ENCODE data around the gene NAALADL2. TPM values are rescaled to one million over a fixed set of nuclear protein-coding genes. Genes with fewer than 3 reads are reported as not detected.

Gene NAALADL2
- total RNA-seq, 1 donor from 2014 or later: 10.4 TPM

DNA sequence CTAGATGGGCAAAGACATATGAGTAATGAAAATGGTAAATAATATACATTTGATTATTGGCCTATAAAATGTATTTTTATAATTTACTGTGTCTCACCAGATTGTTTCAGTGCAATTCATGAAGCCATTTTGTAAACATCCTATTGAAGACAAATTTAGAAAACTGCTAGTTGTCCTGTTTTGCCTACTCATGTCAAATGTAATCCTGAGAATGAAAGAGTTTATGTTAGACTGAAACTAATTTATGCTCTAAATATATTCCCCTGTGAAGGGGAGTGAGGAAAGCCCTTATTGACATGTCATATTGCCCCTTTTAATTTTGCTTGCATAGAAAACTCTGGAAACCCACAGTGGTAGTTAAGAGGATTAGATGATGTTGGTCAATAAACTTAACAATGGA, 610.0 kb downstream of the NAALADL2 start:
- no peaks in the 10 kb centered on the region for H3K4me1 Mint-ChIP-seq (ENCODE audit: low read depth)
- no peak for DNase-seq (ENCODE audit: low spot score, unreplicated experiment)
- no peaks in the 10 kb centered on the region for H3K36me3 Mint-ChIP-seq (ENCODE audit: insufficient read depth)
- H3K4me3 Mint-ChIP-seq (ENCODE audit: low read depth): no peak overlapping the region
- no peak overlapping the region for H3K27ac Mint-ChIP-seq
- no peaks in the 10 kb centered on the region for H3K9me3 Mint-ChIP-seq (ENCODE audit: low read depth)
- H3K27me3 Mint-ChIP-seq: no peaks in the 10 kb centered on the region
- TF ChIP-seq, protein P1, sequence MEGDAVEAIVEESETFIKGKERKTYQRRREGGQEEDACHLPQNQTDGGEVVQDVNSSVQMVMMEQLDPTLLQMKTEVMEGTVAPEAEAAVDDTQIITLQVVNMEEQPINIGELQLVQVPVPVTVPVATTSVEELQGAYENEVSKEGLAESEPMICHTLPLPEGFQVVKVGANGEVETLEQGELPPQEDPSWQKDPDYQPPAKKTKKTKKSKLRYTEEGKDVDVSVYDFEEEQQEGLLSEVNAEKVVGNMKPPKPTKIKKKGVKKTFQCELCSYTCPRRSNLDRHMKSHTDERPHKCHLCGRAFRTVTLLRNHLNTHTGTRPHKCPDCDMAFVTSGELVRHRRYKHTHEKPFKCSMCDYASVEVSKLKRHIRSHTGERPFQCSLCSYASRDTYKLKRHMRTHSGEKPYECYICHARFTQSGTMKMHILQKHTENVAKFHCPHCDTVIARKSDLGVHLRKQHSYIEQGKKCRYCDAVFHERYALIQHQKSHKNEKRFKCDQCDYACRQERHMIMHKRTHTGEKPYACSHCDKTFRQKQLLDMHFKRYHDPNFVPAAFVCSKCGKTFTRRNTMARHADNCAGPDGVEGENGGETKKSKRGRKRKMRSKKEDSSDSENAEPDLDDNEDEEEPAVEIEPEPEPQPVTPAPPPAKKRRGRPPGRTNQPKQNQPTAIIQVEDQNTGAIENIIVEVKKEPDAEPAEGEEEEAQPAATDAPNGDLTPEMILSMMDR (IDR thresholded peaks at IDR 0.05; ENCODE audit: unreplicated experiment): no peak

DNA sequence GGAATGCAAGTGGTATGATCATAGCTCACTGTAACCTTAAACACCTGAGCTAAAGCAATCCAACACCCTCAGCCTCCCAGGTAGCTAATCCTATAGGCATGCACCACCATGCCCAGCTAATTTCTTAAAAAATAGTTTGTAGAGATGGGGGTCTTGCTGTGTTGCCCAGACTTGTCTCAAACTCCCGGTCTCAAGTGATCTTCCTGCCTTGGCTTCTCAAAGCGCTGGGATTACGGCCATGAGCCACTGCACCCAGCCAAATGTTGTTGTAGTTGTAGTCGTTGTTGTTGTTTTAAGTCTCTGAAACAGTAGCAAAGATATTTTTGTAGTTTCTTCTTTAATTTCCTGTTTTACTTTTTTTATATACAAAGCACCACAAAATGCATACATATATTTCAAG, 616.6 kb downstream of the NAALADL2 start:
- H3K4me1 Mint-ChIP-seq (ENCODE audit: low read depth): peaks cover 8% of the 10 kb centered on the region
- no peak overlapping the region for H3K27ac Mint-ChIP-seq
- H3K4me3 Mint-ChIP-seq (ENCODE audit: low read depth): no peak overlapping the region
- H3K27me3 Mint-ChIP-seq: no peaks in the 10 kb centered on the region
- H3K36me3 Mint-ChIP-seq (ENCODE audit: insufficient read depth): no peaks in the 10 kb centered on the region
- TF ChIP-seq, protein P1 (IDR thresholded peaks at IDR 0.05; ENCODE audit: unreplicated experiment): no peak
- no peak for DNase-seq (ENCODE audit: low spot score, unreplicated experiment)
- H3K9me3 Mint-ChIP-seq (ENCODE audit: low read depth): no peaks in the 10 kb centered on the region

DNA sequence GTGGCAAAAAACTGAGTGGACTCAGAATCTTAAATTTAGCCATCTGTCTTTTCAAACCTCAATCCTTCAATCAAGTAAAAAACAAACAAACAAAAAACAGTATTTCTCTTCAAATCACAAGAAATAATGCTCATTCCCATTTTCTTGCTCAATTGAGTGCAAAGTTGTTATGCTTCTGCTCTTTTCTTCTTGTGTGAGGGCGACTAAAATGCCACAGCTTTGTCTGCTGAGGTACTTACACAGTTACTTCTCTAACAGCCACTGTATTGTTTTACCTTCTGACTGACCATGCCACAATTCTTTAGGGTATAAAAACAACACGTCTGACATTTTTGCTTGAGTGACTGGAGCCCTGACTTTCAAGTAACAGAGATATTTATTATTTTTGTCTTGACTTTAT, 617.4 kb downstream of the NAALADL2 start:
- no peak for DNase-seq (ENCODE audit: low spot score, unreplicated experiment)
- no peaks in the 10 kb centered on the region for H3K36me3 Mint-ChIP-seq (ENCODE audit: insufficient read depth)
- no peaks in the 10 kb centered on the region for H3K27me3 Mint-ChIP-seq
- TF ChIP-seq, protein P1 (IDR thresholded peaks at IDR 0.05; ENCODE audit: unreplicated experiment): no peak
- peaks cover 8% of the 10 kb centered on the region for H3K4me1 Mint-ChIP-seq (ENCODE audit: low read depth)
- H3K4me3 Mint-ChIP-seq (ENCODE audit: low read depth): no peak overlapping the region
- no peak overlapping the region for H3K27ac Mint-ChIP-seq
- H3K9me3 Mint-ChIP-seq (ENCODE audit: low read depth): no peaks in the 10 kb centered on the region

DNA sequence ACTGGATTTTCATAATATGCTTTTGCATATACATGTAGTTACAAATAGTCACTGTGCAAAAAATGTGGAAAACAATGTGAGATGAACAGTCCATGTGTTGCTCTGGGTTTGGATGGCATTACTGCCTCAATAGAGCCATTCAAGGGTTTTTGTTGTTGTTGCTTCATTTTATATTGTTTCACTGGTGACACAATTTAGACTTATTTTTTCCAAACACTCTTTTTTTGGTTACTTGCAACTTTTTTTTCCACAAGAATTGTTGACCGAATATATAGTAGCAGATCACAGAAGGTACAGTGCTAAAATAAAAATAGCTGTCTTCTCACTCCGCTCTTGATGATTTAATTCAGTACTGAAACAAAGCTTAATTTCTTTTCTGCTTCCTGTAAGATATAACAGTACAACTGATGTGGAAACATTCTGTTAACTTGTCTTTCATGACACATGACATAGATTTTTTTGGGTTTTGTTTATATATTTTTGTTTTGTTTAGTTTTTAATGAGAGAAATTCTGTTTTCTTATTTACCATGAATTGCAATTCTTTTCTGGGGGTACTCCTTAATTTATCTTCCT, 618.6 kb downstream of the NAALADL2 start:
- TF ChIP-seq, protein P1 (IDR thresholded peaks at IDR 0.05; ENCODE audit: unreplicated experiment): no peak
- no peaks in the 10 kb centered on the region for H3K36me3 Mint-ChIP-seq (ENCODE audit: insufficient read depth)
- no peak for DNase-seq (ENCODE audit: low spot score, unreplicated experiment)
- peaks cover 8% of the 10 kb centered on the region for H3K4me1 Mint-ChIP-seq (ENCODE audit: low read depth)
- H3K9me3 Mint-ChIP-seq (ENCODE audit: low read depth): no peaks in the 10 kb centered on the region
- no peaks in the 10 kb centered on the region for H3K27me3 Mint-ChIP-seq
- H3K4me3 Mint-ChIP-seq (ENCODE audit: low read depth): no peak overlapping the region
- no peak overlapping the region for H3K27ac Mint-ChIP-seq

DNA sequence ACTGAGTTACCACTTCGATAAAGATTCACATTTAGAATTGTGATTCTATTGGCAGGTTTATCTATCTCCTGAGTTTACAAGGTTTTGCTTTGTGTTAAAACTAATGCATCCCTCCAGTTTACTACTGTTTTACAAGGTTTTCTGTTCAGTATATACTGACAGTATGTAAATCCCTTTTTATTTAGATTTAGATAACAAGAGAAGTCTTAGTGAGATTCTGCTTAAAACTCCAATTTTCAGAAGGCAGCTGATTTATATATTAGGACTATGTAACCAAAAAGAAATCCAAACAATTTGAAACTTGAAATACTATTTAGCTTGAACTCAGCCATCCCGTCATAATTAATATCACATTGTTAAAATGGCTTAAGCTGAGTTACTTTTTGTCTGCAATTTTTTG, 619.2 kb downstream of the NAALADL2 start:
- no peak overlapping the region for H3K4me3 Mint-ChIP-seq (ENCODE audit: low read depth)
- no peak for DNase-seq (ENCODE audit: low spot score, unreplicated experiment)
- H3K9me3 Mint-ChIP-seq (ENCODE audit: low read depth): no peaks in the 10 kb centered on the region
- H3K4me1 Mint-ChIP-seq (ENCODE audit: low read depth): peaks cover 8% of the 10 kb centered on the region
- H3K27ac Mint-ChIP-seq: no peak overlapping the region
- TF ChIP-seq, protein P1 (IDR thresholded peaks at IDR 0.05; ENCODE audit: unreplicated experiment): no peak
- H3K36me3 Mint-ChIP-seq (ENCODE audit: insufficient read depth): no peaks in the 10 kb centered on the region
- no peaks in the 10 kb centered on the region for H3K27me3 Mint-ChIP-seq
